ENCODE measurements around the gene RPL36. TPM values are rescaled to one million over a fixed set of nuclear protein-coding genes. Genes with fewer than 3 reads are reported as not detected.
"Not testable (repeated sequence)": the region's sequence is repeated elsewhere in the genome, so short reads cannot be mapped to it uniquely, and the experiment has no call there.

Gene RPL36
- total RNA-seq, 3 donors from 2014 or later, result 687 to 1,274 (median 863) TPM

- TF ChIP-seq POLR2AphosphoS5 (IDR thresholded peaks at IDR 0.05), result no peak
- TF ChIP-seq POLR2A (IDR thresholded peaks at IDR 0.05), result no peak
- no peak for TF ChIP-seq CTCF (IDR thresholded peaks at IDR 0.05)
- intact Hi-C loops (cut with DNase I; ENCODE audit: low total_unique reads), result no loop called here
- H3K4me3 ChIP-seq, result peak overlapping the region; percentile 83 to 99 (median 98)
- H3K36me3 ChIP-seq, result no peaks in the 10 kb centered on the region
- H3K9me3 ChIP-seq, result no peaks in the 10 kb centered on the region
- no peak for DNase-seq (ENCODE audit: low spot score in 2 of 2)
- peak overlapping the region; percentile 95 to 97 for H3K27ac ChIP-seq
- H3K27me3 ChIP-seq, result no peaks in the 10 kb centered on the region
- peaks cover 0 to 14% of the 10 kb centered on the region in 2 donors for H3K4me1 ChIP-seq
These were observed 28.6 kb downstream of the RPL36 start for GRCh38 chr19:5718579-5719273.

GRCh38 chr19:5719274-5719960 is 29.3 kb downstream of the RPL36 start:
- peak overlapping the region; percentile 83 to 99 (median 98) for H3K4me3 ChIP-seq
- H3K4me1 ChIP-seq, result peaks cover 0 to 14% of the 10 kb centered on the region in 2 donors
- peak in 1 of 2 donors; percentile 32 for DNase-seq (ENCODE audit: low spot score in 2 of 2)
- H3K27me3 ChIP-seq, result no peaks in the 10 kb centered on the region
- intact Hi-C loops (cut with DNase I; ENCODE audit: low total_unique reads), result no loop called here
- H3K9me3 ChIP-seq, result no peaks in the 10 kb centered on the region
- H3K36me3 ChIP-seq, result no peaks in the 10 kb centered on the region
- TF ChIP-seq POLR2A (IDR thresholded peaks at IDR 0.05), result no peak
- no peak for TF ChIP-seq POLR2AphosphoS5 (IDR thresholded peaks at IDR 0.05)
- TF ChIP-seq CTCF (IDR thresholded peaks at IDR 0.05), result no peak
- H3K27ac ChIP-seq, result peak overlapping the region; percentile 95 to 97

GRCh38 chr19:5719961-5720790 is 30.1 kb downstream of the RPL36 start, which contains the start of the genes CATSPERD and LONP1:
Gene CATSPERD (plus strand): TSS chr19:5720637. CDS start chr19:5720738, 101 bp downstream.
Gene LONP1 (minus strand): TSS chr19:5720146. CDS start chr19:5720132, 14 bp downstream.
- Histone ChIP-seq H3K4me3 (peak within 1 kb of the TSS; percentile 83 to 99 (median 98)), H3K27ac (peak within 1 kb of the TSS; percentile 95 to 97), H3K9me3 (no peaks in the 10 kb centered on the region), H3K27me3 (no peaks in the 10 kb centered on the region), H3K4me1 (peaks cover 0 to 14% of the 10 kb centered on the region in 2 donors), H3K36me3 (no peaks in the 10 kb centered on the region)
- intact Hi-C loops (cut with DNase I; ENCODE audit: low total_unique reads), result loop anchor here (10.0 kb wide), 1 partner anchor 1355 kb away; no protein-coding TSS in a partner anchor
- TF ChIP-seq POLR2AphosphoS5 (IDR thresholded peaks at IDR 0.05) (peak; percentile 97 to 99 (median 98)), CTCF (IDR thresholded peaks at IDR 0.05) (peak; percentile 89 to 98 (median 94)), POLR2A (IDR thresholded peaks at IDR 0.05) (peak; percentile 42)
- peak; percentile 98 for DNase-seq (ENCODE audit: low spot score in 2 of 2)

- no peaks in the 10 kb centered on the region for H3K27me3 ChIP-seq
- intact Hi-C loops (cut with DNase I; ENCODE audit: low total_unique reads), result loop anchor here (10.0 kb wide), 1 partner anchor 1363 kb away; no protein-coding TSS in a partner anchor
- DNase-seq (ENCODE audit: low spot score in 2 of 2), result no peak
- no peak overlapping the region for H3K27ac ChIP-seq
- H3K9me3 ChIP-seq, result peaks cover 9 to 20% of the 10 kb centered on the region in 2 donors
- H3K4me1 ChIP-seq, result no peaks in the 10 kb centered on the region
- TF ChIP-seq POLR2AphosphoS5 (IDR thresholded peaks at IDR 0.05) (no peak), CTCF (IDR thresholded peaks at IDR 0.05) (no peak), POLR2A (IDR thresholded peaks at IDR 0.05) (no peak)
- H3K4me3 ChIP-seq, result no peak overlapping the region
- no peaks in the 10 kb centered on the region for H3K36me3 ChIP-seq
These were observed 37.5 kb downstream of the RPL36 start for GRCh38 chr19:5727453-5728050.

GRCh38 chr19:5733172-5733571 is 43.1 kb downstream of the RPL36 start:
- H3K36me3 ChIP-seq; H3K27ac ChIP-seq; H3K4me1 ChIP-seq; H3K4me3 ChIP-seq; DNase-seq (ENCODE audit: low spot score in 2 of 2); intact Hi-C loops (cut with DNase I; ENCODE audit: low total_unique reads); H3K27me3 ChIP-seq: not testable (repeated sequence)
- H3K9me3 ChIP-seq, result peaks cover 9 to 20% of the 10 kb centered on the region in 2 donors
